ENCODE results near the gene PPIE. TPM values are rescaled to one million over a fixed set of nuclear protein-coding genes. Genes with fewer than 3 reads are reported as not detected.

The PPIE gene
- total and polyA plus RNA-seq, 2 of the 8 experiments (the other 6 are each of a cell fraction or from before 2014, with no cell fraction given) = 38.9 to 56.1 TPM

DNA sequence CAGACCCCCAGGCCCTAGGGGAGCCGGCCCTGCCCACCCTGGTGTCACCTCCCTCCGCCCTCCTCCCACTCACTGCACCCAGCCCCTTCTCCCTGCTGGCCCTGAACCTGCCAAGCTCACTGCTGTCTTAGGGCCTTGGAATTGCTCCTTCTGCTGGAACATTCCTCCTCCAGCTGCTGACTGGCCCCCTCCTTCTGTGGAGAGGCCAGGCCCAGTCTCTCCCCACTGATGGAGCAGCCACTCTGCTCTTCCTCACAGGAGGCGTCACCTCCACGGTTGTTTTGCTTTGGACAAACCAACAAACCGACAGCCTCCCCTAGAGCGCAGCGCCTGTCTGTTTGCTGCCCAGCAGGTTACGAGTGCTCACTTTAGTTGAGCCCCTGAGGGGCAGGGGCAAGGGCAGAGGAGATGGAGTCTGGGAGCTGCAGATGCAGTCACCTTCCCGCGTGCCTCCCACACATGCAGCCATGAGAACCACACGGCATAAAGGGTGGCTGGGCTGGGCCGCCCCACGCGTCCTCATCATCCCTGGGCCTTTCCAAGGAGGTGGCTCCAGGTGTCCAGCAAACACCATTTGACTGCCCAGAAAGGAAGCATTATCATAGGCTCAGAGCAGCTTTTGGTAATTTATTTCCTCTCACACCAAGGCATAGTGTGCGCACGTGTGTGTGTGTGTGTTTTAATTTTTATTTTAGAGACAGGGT is 23.0 kb downstream of the PPIE start (continued):
- TF ChIP-seq E2F6 (IDR thresholded peaks at IDR 0.05) (no peak), SRF (IDR thresholded peaks at IDR 0.05; ENCODE audit: low read depth, low read length) (no peak), RAD21 (IDR thresholded peaks at IDR 0.05 in 1 of 2, conservative IDR thresholded peaks at IDR 0.05 in 1 of 2; ENCODE audit: low read depth in 2 of 2, low read length in 2 of 2) (no peak), ZNF274 (IDR thresholded peaks at IDR 0.05; ENCODE audit: borderline replicate concordance, extremely low read depth, low read length) (no peak), SIN3A (conservative IDR thresholded peaks at IDR 0.05 in 1 of 2, IDR thresholded peaks at IDR 0.05 in 1 of 2; ENCODE audit: low read depth in 1 of 2, low read length in 2 of 2) (no peak), SP1 (IDR thresholded peaks at IDR 0.05; ENCODE audit: low read depth, low read length) (no peak), SP2 (IDR thresholded peaks at IDR 0.05; ENCODE audit: low read length) (no peak), POLR2A (IDR thresholded peaks at IDR 0.05; ENCODE audit: control extremely low read depth in 1 of 2, low read depth in 2 of 2, low read length in 2 of 2) (no peak), RNF2 (IDR thresholded peaks at IDR 0.05; ENCODE audit: borderline replicate concordance, low read depth, low read length, missing control alignments, poor library complexity, severe bottlenecking) (no peak), CBX5 (IDR thresholded peaks at IDR 0.05; ENCODE audit: low read depth, low read length) (no peak)
